Dendritic cell treated with granulocyte-macrophage colony-stimulating factor and Interleukin-4, amounts not matched to agents 40 ng/mL and 50 ng/mL, for 4 days (primary cell): ENCODE results near the gene CARF.
A peak's percentile ranks its signal among the peaks of the same experiment; 100 is the strongest.
"Not testable (repeated sequence)": the region's sequence is repeated elsewhere in the genome, so short reads cannot be mapped to it uniquely, and the experiment has no call there.

Source experiments
- H3K27ac Mint-ChIP-seq: one replicate; pipeline ENCODE4 v1.8.0; 2022; ENCODE audit warnings: mild to moderate bottlenecking, mixed read lengths
- H3K27me3 Mint-ChIP-seq: one replicate; pipeline ENCODE4 v1.8.0; 2022; ENCODE audit warnings: mild to moderate bottlenecking, mixed read lengths
- H3K36me3 Mint-ChIP-seq: one replicate; pipeline ENCODE4 v1.8.0; 2022; ENCODE audit warnings: low read depth, mixed read lengths
- H3K4me1 Mint-ChIP-seq: one replicate; pipeline ENCODE4 v1.8.0; 2022; ENCODE audit warnings: low read depth, mixed read lengths
- H3K4me3 Mint-ChIP-seq: one replicate; pipeline ENCODE4 v1.8.0; 2022; ENCODE audit warnings: mild to moderate bottlenecking, moderate library complexity, mixed read lengths
- H3K9me3 Mint-ChIP-seq: one replicate; pipeline ENCODE4 v1.8.0; 2022; ENCODE audit warnings: mixed read lengths
- intact Hi-C: fragments of 100-400 bp; cut with micrococcal nuclease; formaldehyde crosslinking; loops from one replicate; pipeline ENCODE4 v1.15.0; 2022

CARF gene

GRCh38 chr2:202960524-202960923 lies 48.4 kb downstream of the CARF start:
- Mint-ChIP-seq H3K36me3 (peaks cover 31% of the 10 kb centered on the region), H3K4me1 (peaks cover 5% of the 10 kb centered on the region), H3K4me3 (no peak overlapping the region), H3K9me3 (no peaks in the 10 kb centered on the region), H3K27ac (no peak overlapping the region), H3K27me3 (no peaks in the 10 kb centered on the region)
- intact Hi-C loops = no loop called here

- intact Hi-C loops = loop anchor here (2.0 kb wide), 1 partner anchor 51 kb away; the partner anchor contains the start of gene NBEAL1
- H3K4me1 Mint-ChIP-seq = peaks cover 5% of the 10 kb centered on the region
- H3K4me3 Mint-ChIP-seq = no peak overlapping the region
Measured at GRCh38 chr2:202963712-202964111, 51.6 kb downstream of the CARF start.

GRCh38 chr2:202965810-202966460 lies 53.9 kb downstream of the CARF start:
- H3K4me3 Mint-ChIP-seq = no peak overlapping the region
- H3K4me1 Mint-ChIP-seq = peaks cover 5% of the 10 kb centered on the region
- no peaks in the 10 kb centered on the region for H3K27me3 Mint-ChIP-seq
- no peaks in the 10 kb centered on the region for H3K9me3 Mint-ChIP-seq
- peak overlapping the region; percentile 66 for H3K27ac Mint-ChIP-seq
- no peaks in the 10 kb centered on the region for H3K36me3 Mint-ChIP-seq
- intact Hi-C loops = loop anchor here (2.0 kb wide), 1 partner anchor 49 kb away; the partner anchor contains the start of gene NBEAL1

More at GRCh38 chr2:202963712-202964111, 51.6 kb downstream of the CARF start:
- H3K36me3 Mint-ChIP-seq = peaks cover 13% of the 10 kb centered on the region
- peak overlapping the region; percentile 15 for H3K27ac Mint-ChIP-seq
- no peaks in the 10 kb centered on the region for H3K27me3 Mint-ChIP-seq
- H3K9me3 Mint-ChIP-seq = no peaks in the 10 kb centered on the region

DNA sequence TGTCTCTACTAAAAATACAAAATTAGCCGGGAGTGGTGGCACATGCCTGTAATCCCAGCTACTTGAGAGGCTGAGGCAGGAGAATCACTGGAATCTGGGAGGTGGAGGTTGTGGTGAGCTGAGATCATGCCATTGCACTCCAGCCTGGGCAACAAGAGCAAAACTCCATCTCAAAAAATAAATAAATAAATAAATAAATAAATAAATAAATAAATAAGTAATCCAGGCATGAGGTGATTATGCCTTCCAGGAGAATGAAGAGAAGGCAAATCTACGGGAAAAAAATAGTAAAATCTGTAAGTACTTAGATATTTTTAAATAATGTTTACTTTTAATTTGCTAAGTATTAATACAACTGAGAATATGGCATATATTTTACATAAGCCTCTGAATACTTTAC lies 57.3 kb downstream of the CARF start:
- H3K27ac Mint-ChIP-seq, H3K4me3 Mint-ChIP-seq, intact Hi-C loops, H3K9me3 Mint-ChIP-seq, H3K27me3 Mint-ChIP-seq, H3K4me1 Mint-ChIP-seq, H3K36me3 Mint-ChIP-seq: not testable (repeated sequence)

- H3K9me3 Mint-ChIP-seq = no peaks in the 10 kb centered on the region
- no peaks in the 10 kb centered on the region for H3K4me1 Mint-ChIP-seq
- H3K4me3 Mint-ChIP-seq = no peak overlapping the region
- no peaks in the 10 kb centered on the region for H3K27me3 Mint-ChIP-seq
- intact Hi-C loops = no loop called here
- H3K27ac Mint-ChIP-seq = no peak overlapping the region
- peaks cover 15% of the 10 kb centered on the region for H3K36me3 Mint-ChIP-seq
Measured at GRCh38 chr2:202976809-202977208, 64.7 kb downstream of the CARF start.

- no peaks in the 10 kb centered on the region for H3K27me3 Mint-ChIP-seq
Measured at GRCh38 chr2:202982779-202983491, 70.9 kb downstream of the CARF start.

DNA sequence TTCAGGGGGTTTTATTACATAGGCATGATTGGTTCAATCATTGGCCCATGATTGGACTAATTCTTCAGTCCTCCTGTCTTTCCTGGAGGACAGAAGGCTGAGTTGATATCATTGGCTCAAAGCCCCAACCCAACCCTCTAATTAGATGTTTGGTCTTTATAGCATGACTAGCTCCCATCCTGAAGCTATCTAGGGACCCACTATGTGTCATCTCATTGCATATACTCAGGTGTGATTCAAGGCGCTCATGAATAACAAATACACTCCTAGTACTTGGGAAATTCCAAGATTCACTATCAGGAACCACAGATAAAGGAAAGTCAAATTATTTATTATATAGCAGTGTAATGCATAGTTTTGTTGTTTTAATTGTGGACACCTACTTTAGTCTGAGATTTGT lies 77.7 kb downstream of the CARF start:
- Mint-ChIP-seq H3K4me3 (no peak overlapping the region), H3K9me3 (no peaks in the 10 kb centered on the region), H3K27me3 (no peaks in the 10 kb centered on the region), H3K36me3 (no peaks in the 10 kb centered on the region), H3K27ac (no peak overlapping the region), H3K4me1 (no peaks in the 10 kb centered on the region)
- intact Hi-C loops = no loop called here

More at GRCh38 chr2:202982779-202983491, 70.9 kb downstream of the CARF start:
- H3K9me3 Mint-ChIP-seq = no peaks in the 10 kb centered on the region
- no peak overlapping the region for H3K27ac Mint-ChIP-seq
- H3K36me3 Mint-ChIP-seq = peaks cover 7% of the 10 kb centered on the region
- H3K4me1 Mint-ChIP-seq = no peaks in the 10 kb centered on the region
- intact Hi-C loops = no loop called here
- no peak overlapping the region for H3K4me3 Mint-ChIP-seq

- Mint-ChIP-seq H3K36me3 (no peaks in the 10 kb centered on the region), H3K27me3 (no peaks in the 10 kb centered on the region), H3K27ac (no peak overlapping the region), H3K9me3 (peaks cover 6% of the 10 kb centered on the region), H3K4me1 (no peaks in the 10 kb centered on the region), H3K4me3 (no peak overlapping the region)
- intact Hi-C loops = no loop called here
Measured at GRCh38 chr2:202990501-202990900, 78.4 kb downstream of the CARF start.

DNA sequence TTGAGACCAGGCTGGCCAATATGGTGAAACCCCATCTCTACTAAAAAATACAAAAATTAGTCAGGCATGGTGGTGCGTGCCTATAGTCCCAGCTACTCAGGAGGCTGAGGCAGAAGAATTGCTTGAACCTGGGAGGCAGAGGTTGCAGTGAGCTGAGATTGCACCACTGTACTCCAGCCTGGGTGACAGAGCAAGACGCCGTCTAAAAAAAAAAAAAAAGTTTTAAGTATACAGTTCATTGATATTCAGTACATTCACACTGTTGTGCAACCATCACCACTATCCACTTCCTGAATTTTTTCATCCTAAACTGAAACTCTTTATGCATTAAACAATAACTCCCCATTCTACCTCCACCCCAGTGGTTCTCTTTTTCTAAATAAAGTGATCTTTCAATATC lies 85.0 kb downstream of the CARF start:
- intact Hi-C loops, H3K27me3 Mint-ChIP-seq, H3K9me3 Mint-ChIP-seq, H3K36me3 Mint-ChIP-seq, H3K4me3 Mint-ChIP-seq: not testable (repeated sequence)
- H3K27ac Mint-ChIP-seq = peak overlapping the region; percentile 65
- H3K4me1 Mint-ChIP-seq = peaks cover 14% of the 10 kb centered on the region

DNA sequence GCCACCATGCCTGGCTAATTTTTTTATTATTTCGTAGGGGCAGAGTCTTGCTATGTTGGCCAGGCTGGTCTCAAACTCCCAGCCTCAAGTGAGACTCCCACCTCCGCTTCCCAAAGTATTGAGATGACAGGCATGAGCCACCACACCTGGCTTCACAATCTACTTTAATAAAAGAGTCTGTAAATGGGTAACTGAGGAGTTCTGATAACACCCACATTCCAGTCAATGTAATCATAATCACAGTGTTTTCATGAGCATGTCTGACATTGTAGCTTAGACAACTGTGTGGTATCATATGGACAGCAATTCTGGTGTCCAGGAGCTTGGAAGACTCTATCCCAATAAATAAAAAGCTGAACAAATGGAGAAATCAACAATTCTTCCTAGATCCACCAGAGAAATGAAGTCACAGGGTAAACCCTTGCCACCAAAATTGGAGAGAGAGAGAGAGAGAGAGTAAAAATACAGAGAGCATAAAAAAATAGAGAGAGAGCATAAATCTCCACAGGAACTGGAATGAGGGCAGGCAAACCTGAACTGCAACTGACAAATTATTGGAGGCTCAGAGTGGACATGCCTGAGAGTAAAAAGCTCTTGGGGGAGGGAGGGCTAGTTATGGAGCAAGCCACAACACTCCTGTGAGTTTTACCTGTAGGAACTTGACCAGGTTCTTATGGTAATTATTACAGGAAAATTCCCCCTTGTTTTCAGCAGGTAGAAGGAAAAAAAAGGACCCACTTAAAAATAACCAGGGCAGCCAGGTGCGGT lies 90.2 kb downstream of the CARF start:
- no peak overlapping the region for H3K4me3 Mint-ChIP-seq
- H3K27me3 Mint-ChIP-seq = no peaks in the 10 kb centered on the region
- H3K36me3 Mint-ChIP-seq = no peaks in the 10 kb centered on the region
- H3K4me1 Mint-ChIP-seq = peaks cover 11% of the 10 kb centered on the region
- intact Hi-C loops = no loop called here
- H3K27ac Mint-ChIP-seq = no peak overlapping the region
- H3K9me3 Mint-ChIP-seq = no peaks in the 10 kb centered on the region

DNA sequence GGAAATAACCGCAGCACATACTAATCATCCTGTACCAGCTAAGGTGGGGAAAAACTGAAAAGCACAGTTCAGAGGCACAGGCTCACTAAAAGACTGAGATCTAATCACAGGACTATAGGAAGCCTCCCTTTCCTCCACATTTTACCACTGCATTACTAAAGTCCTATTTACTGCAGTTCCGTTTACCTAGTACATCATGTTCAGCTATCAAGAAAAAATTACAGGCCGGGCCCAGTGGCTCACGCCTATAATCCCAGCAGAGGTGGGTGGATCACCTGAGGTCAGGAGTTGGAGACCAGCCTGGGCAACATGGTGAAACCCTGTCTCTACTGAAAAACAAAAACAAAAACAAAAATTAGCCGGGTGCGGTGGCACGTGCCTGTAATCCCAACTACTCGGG lies 91.6 kb downstream of the CARF start:
- Mint-ChIP-seq H3K4me3 (no peak overlapping the region), H3K27me3 (no peaks in the 10 kb centered on the region), H3K4me1 (peaks cover 5% of the 10 kb centered on the region), H3K36me3 (no peaks in the 10 kb centered on the region), H3K9me3 (no peaks in the 10 kb centered on the region), H3K27ac (no peak overlapping the region)
- intact Hi-C loops = no loop called here

DNA sequence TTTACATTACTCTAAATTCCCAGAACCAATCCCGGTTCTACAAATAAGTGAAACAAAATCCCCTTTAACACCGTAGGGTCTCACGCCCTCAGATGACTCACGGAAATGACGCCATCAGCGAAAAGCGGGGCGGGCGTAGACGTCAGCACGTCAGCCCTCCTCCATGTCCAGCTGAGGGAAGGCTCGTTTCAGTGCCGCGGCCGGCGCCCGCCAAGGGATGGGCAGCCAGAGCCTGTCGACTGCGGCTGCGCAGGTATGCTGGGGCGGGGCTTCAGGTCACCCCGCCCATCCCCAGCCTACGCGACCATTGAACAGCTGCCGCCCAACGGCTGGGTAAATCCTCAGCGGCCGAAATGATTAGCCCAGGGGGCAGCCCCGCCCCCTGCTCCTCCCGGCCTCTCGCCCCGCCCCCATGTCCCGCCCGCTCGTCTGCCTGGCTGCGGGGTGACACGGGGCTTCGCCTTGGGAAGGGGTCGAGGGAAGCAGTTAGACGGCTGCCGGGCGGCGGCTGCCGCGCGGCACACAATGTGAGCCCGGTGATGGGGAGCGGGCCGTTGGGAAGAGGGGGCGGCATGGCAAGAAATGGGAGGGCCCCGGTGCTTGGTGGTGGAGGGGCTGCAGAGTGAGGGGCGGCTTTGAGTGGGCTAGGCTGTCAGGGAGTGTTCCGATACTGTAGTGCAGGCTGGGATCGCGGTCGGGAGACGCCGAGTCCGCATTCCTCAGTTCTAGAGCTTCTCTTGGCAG lies 102.6 kb downstream of the CARF start, which contains the start of gene NBEAL1:
Gene NBEAL1 (plus strand): TSS at position 420 of the 744 bp plus-strand sequence. CDS start 1,510 bp downstream, outside the sequence.
- peak within 1 kb of the TSS; percentile 99 for H3K4me3 Mint-ChIP-seq
- H3K27me3 Mint-ChIP-seq = peaks cover 2% of the 10 kb centered on the region
- intact Hi-C loops = loop anchor here (2.0 to 10.0 kb wide), 3 partner anchors 50 to 640 kb away; partner anchors contain the start of genes BMPR2, CARF and WDR12
- H3K9me3 Mint-ChIP-seq = no peaks in the 10 kb centered on the region
- peaks cover 33% of the 10 kb centered on the region for H3K4me1 Mint-ChIP-seq
- H3K27ac Mint-ChIP-seq = peak within 1 kb of the TSS; percentile 95
- peaks cover 13% of the 10 kb centered on the region for H3K36me3 Mint-ChIP-seq

GRCh38 chr2:203016716-203017115 lies 104.6 kb downstream of the CARF start:
- Mint-ChIP-seq H3K27ac (no peak overlapping the region), H3K9me3 (no peaks in the 10 kb centered on the region), H3K36me3 (peaks cover 13% of the 10 kb centered on the region), H3K27me3 (no peaks in the 10 kb centered on the region), H3K4me3 (no peak overlapping the region), H3K4me1 (peaks cover 33% of the 10 kb centered on the region)
- intact Hi-C loops = loop anchor here (5.0 to 10.0 kb wide), 2 partner anchors 104 to 642 kb away; partner anchors contain the start of genes BMPR2, CARF and WDR12
